GM23338 (cell line): ENCODE results near the gene ULK2.

Experiments used
- CREB1 ChIP-seq: fragments of 250-450 bp; sonication (Bioruptor Pico); IDR thresholded peaks from 2 replicates; pipeline ENCODE4 v1.5.0; 2020; ENCODE audit warnings: low read depth, mild to moderate bottlenecking, moderate library complexity
- CTCF ChIP-seq, 2 experiments: fragments of 200-600 bp in 1 of 2; sonication (generic) in 1 of 2; conservative IDR thresholded peaks; 2 replicates each; pipeline versions ENCODE4 v1.5.1 to v1.6.1; 2016 to 2017; ENCODE audit warnings: antibody characterized with exemption in 2 of 2, low read depth in 2 of 2, mild to moderate bottlenecking in 2 of 2, moderate library complexity in 1 of 2
- EZH2 ChIP-seq: fragments of 200-600 bp; sonication (generic); IDR thresholded peaks from one replicate; pipeline ENCODE4 v1.8.0; 2017; ENCODE audit warnings: antibody characterized with exemption, mild to moderate bottlenecking, low read depth; ENCODE audit not compliant: unreplicated experiment
- EZH2phosphoT487 ChIP-seq: fragments of 200-600 bp; sonication (generic); IDR thresholded peaks from one replicate; pipeline ENCODE4 v1.8.1; 2018; ENCODE audit warnings: antibody characterized with exemption; ENCODE audit not compliant: unreplicated experiment
- POLR2AphosphoS5 ChIP-seq: IDR thresholded peaks from 2 replicates; pipeline ENCODE4 v1.6.1; 2016; ENCODE audit warnings: antibody characterized with exemption, low read depth
- REST ChIP-seq: IDR thresholded peaks from one replicate; pipeline ENCODE4 v1.6.1; 2018; ENCODE audit warnings: antibody characterized with exemption; ENCODE audit not compliant: unreplicated experiment
- ZNF114 ChIP-seq: fragments of 250-450 bp; sonication (Bioruptor Pico); IDR thresholded peaks from 2 replicates; pipeline ENCODE4 v1.5.0; 2020; ENCODE audit warnings: mild to moderate bottlenecking, moderate library complexity

- TF ChIP-seq CTCF (conservative IDR thresholded peaks at IDR 0.05; ENCODE audit: low read depth in 2 of 2) (no peak), CREB1 (CRISPR knock-in tag) (no peak), REST (no peak), EZH2 (no peak), EZH2phosphoT487 (no peak), POLR2AphosphoS5 (no peak), ZNF114 (CRISPR knock-in tag) (no peak)
These were observed 110.1 kb downstream of the ULK2 start for GRCh38 chr17:19757536-19758180.
